NCI-H2029 treated with DMSO at 0.1 percent for 48 hours (cell line): ENCODE results near the gene CREBBP.

ENCODE experiments used
- DNase-seq: peaks from one replicate; lab custom pipeline; 2025; lab: John Stamatoyannopoulos, UW

The CREBBP gene

DNA sequence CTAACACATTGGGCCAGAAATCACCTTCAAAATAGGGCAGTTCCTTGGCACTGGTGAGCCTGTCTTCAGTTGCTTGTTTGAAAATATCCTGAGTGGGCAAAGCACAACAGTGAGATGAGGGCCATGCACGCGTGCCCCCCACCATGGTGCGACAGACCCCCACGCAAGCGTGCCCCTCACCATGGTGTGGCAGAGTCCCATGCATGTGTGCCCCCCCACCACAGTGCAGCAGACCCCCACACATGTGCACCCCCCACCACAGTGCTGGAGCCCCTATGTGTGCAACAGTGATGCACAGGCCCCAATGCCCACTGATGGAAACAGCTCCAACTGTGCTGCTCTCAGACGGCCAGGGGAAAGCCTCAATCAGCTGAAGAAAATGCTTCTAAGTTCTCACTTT, 144.4 kb downstream of the CREBBP start:
- no peak for DNase-seq

DNA sequence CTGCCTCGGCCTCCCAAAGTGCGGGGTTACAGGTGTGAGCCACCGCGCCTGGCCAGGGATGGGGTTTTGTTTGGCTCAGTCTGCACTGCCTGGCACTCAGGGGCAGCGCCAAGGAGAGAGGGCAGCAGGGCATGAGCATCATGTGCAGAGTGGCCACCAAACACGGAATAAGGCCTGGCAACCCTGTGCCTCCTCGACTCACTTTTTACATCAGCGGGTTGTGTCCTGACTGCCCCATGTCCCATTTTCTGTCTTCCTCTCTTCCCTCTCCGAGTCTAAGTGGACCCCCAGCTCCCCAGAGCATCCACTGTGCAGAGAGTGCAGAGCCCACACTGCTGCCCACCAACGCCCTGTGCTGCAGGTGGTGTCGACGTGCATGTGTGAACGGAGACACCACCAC, 145.0 kb downstream of the CREBBP start:
- DNase-seq: no peak

GRCh38 chr16:3734758-3735221, 145.7 kb downstream of the CREBBP start:
- no peak for DNase-seq

DNA sequence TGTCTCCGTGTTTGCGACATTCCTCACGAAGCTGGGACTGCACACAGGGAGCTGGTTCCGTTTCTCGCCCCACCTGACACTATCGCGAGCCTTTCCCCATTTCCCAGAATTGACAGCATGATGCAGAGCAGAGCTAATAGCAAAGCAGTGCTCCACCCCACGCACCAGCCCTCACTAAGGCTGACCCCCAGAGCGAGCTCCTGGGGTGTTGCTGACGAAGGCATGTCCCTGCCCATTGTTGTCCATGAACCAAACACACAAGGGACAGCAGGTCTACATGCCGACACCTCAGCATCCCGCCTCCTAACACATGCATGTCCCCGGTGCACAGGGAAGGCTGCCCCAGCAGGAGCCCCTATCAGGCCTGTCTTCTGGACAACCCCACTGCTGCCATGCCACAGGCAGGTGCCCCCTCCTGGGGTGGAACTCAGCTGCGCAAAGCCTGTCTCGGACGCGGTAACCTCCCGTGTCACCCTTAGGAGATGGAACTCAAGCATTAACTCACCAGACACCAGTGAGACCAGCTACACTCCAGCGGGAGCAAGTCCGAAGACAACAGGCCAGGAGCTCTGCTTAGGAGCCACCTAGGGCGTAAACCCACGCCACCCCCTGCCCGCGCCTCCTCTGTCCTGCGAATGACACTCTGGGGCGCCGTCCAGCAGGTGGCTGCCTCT, 146.3 kb downstream of the CREBBP start:
- DNase-seq: no peak

DNA sequence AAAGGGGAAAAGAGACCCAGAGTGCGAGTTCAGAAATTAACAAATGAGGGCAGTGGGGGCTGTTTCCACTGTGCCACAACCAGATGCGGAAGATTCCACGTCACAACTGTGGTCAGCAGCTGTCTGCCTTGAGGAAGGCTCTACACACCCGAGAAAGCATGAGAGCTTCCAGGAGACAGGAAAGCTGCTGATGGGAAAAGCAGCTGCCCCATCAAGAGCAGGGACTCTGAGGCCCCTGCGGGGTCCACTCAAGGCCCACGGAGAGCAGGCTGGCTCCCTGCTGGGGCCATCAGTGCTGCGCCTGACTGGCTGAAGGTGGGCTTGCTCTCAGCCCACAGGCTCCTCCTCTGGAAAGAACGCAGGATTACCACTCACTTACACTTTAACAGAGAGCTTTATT, 148.3 kb downstream of the CREBBP start:
- DNase-seq: no peak

- DNase-seq: no peak
Observed at GRCh38 chr16:3731126-3731935, 149.2 kb downstream of the CREBBP start.

- DNase-seq: no peak
Observed at GRCh38 chr16:3730161-3731125, 150.1 kb downstream of the CREBBP start.

DNA sequence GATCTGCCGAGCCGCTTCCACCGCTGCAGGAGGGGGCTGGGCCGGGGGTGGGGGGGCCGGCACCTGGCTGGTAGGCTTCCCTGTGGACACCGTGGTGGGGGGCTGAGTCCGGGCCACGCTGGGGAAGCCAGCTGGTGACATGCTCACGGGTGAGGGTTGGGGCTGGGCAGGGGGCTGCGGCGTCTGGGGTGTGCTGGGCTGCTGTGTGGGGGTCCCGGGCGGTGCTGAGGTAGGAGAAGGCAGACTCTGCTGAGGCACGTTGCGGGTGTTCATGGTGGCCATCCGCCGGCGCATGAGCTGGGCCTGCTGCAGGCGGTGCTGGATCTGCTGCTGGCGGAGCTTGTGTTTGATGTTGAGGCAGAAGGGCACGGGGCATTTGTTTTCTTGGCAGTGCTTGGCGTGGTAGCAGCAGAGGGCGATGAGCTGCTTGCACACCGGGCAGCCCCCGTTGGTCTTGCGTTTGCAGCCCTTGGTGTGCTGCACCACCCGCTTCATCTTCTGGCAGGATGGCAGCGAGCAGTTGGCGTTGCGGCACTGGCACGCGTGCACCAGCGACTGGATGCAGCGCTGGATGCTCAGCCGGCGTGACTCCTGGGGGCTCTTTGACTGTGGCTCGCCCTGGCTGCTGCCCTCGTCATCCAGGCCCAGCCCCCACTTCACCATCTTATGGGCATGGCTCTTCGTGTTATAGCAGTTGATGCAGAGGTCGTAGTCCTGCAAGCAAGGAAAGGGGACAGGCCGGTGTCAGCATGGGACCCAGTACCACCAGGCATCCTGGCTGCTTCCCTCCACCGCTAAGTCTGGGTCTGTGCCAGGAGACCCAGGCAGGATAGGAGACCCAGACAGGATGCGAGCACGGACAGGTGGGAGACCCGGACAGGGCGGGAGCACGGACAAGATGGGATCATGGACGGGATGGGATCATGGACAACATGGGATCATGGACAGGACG, 151.1 kb downstream of the CREBBP start:
- no peak for DNase-seq

GRCh38 chr16:3728424-3729160, 151.9 kb downstream of the CREBBP start:
- no peak for DNase-seq

DNA sequence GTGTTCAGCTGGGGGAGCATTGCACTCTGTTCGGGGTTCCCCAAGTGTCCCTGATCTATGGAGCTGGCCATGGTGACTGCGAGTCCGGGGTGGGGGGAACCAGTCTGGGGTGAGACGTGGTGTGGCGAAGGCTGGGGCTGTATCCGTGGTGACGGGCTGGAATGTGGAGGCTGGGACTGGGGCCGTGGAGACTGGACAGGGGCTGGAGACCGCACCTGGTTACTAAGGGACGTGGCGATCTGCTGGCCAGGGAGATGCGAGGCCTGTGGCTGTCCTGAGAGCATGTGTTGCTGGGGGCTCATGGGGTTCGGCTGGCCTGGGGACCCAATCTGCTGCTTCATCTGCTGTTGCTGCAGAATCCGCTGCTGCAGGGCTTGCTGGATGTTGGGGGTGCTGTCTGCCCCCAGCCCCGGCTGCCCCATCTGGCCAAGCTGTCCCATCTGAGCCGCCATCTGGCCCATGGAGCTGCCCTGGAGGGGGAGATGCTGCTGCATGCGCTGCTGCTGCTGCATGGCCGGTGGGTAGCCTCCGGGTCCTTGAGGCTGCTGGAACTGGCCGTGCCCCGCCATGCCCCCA, 152.6 kb downstream of the CREBBP start:
- no peak for DNase-seq

DNA sequence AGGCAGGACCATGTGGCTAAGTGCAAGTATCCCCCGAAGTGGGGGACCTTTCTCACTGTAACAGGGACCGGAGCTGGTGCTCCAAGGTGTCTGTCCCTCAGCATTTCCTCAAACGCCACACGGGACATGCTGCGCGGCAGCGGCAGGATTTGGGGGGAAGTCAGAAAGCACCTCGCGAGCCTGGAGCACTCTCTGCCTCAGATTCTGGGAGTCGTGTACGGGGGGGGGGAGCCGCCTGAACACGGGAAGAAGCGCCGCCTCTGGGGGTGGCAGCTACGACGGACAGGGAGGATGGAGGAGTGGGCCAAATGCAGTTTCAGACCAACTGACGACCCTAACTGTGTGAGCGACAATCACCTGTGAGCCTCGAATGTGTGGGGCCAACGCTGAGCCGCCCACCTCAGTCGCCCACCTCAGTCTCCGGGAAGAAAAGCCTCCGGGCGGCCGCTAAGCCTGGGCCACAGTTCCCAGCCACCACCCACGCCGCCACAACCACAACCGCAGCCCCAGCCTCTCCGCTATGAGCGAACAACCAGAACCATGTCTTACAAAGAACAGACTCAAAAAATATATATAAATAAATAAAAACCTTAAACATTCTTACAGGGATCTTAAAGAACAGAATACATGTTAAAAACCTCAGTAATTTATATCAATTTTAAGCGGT, 154.4 kb downstream of the CREBBP start:
- no peak for DNase-seq

DNA sequence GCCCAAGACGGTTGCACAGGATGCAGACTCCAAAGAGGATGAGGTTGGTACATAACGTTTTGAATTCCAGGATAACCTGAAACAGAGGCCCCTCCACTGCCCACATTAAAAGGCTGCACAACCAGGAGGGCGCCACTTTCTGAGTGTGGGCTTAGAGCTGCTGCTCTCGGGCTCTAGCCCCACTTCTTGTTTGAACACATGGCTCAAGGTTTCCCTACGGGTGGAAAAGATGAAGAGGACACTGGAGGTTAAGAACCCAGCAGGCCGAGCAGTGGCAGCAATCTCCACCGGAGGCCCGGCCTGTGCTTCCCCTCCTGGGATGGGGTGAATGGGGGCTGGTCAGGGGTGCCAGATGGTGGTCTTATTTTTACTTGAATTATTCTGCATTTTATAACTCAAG, 155.2 kb downstream of the CREBBP start:
- DNase-seq: no peak

GRCh38 chr16:3722508-3722907, 158.0 kb downstream of the CREBBP start:
- no peak for DNase-seq

DNA sequence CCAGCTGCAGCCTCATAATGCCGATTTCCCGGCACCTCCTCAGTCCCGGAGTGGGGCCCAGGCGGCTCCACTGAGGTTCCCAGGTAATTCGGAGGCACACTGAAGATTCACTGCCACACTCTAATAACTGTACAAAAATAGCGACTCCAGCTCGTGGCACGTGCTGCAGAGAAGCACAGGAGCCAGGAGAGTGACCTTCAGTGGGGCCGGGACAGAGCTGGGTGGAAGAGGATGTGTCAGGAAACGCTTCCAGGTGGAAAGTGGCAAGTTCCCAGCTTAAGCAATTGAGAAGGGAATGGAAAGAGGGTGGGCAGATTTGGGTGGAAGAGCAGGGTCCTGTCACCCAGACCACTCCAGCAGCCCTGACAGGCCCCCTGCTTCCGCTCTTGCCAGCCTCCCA, 160.1 kb downstream of the CREBBP start:
- no peak for DNase-seq

DNA sequence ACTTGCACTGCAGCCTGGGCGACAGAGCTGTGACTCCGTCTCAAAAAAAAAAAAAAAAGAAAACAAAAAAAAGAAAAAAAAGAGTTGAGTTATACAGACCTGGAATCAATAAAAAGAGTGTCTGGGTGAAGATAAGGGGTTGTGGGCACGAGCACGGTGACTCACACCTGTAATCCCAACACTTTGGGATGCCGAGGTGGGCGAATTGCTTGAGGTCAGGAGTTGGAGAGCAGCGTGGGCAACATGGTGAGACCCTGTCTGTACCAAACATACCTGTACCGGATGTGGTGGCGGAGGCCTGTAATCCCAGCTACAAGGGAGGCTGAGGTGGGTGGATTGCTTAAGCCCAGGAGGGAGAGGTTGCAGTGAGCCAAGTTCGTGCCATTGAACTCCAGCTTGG, 161.9 kb downstream of the CREBBP start:
- DNase-seq: no peak

DNA sequence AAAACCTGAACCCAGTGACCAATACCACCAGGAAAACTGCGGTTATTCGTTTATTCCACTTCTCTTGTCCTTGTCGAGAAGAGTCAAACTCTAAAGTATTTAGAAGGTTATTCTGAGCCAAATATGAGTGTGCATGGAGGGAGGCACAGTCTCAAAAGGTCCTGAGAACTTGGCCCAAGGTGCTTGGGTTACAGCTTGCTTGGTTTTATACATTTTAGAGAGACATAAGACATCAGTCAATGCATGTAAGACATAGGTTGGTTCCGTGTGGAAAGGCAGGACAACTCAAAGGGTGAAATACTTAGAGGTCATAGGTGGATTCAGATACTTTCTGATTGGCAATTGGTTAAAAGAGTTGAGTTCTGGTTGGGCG, 162.5 kb downstream of the CREBBP start:
- DNase-seq: no peak

- peak; percentile 3 for DNase-seq
Observed at GRCh38 chr16:3717235-3718018, 163.1 kb downstream of the CREBBP start, which contains the start of gene TRAP1. TRAP1 (minus strand) TSS chr16:3717524; CDS start chr16:3717508, 16 bp downstream.

DNA sequence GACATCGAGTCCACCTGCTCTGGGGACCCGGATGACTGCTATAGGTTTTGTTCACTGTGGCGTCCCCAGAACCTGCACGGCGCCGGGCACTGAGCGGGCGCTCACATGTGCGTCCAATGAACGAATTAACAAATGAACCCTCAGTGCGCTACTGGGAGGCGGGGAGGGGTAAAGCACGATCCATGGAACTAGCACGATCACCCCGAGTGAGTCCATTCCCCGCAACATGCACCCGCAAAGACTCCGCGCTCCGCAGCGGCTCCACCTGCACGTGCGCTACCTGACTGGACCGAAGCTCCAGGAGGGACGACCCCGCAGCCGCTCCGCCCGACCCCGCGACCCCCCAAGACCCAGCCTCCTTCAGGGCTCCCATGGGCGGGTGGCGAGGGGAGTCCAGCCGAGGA, 163.7 kb downstream of the CREBBP start:
- no peak for DNase-seq

DNA sequence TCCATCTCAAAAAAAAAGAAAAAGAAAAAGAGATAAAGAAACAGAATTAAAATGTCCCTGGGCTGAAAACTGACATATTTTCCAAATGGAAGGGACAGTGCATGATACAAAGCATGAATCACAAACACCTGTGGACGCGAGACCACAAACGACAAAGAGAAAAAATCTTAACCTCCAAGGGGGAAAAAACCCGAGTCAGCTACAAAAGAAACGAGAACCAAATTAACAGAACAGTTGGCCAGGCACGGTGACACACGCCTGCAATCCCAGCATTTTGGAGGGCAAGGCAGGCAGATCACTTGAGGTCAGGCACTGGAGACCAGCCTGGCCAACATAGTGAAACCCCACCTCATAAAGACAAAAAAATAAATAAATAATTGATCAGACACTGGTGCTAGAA, 165.1 kb downstream of the CREBBP start:
- no peak for DNase-seq
